Heart left ventricle (tissue), 16 donors: Measurements from ENCODE around the gene CAMTA1. TPM values are rescaled to one million over a fixed set of nuclear protein-coding genes. Genes with fewer than 3 reads are reported as not detected.
A peak's percentile ranks its signal among the peaks of the same experiment; 100 is the strongest.

Experiments
- ATAC-seq, 4 donors: fragments of 200-7000 bp; cut with Tn5 transposase; one replicate each; pipeline ENCODE4 v1.9.1; 2020 to 2022; ENCODE audit warnings: moderate library complexity in 4 of 4, mild to moderate bottlenecking in 3 of 4, moderate number of reproducible peaks in 1 of 4
- DNase-seq, 5 donors: peaks; one replicate each; pipeline ENCODE4 v3.0.0-alpha.2; 2020
- H3K27ac ChIP-seq, 12 donors: fragments of 200-600 bp; sonication (generic) in 4 of 12; one replicate each; pipeline versions ENCODE4 v1.5.0 to v1.8.0; 2016 to 2022; ENCODE audit warnings: mild to moderate bottlenecking in 2 of 12
- H3K27me3 ChIP-seq, 9 donors: fragments of 200-600 bp; sonication (generic) in 2 of 9; one replicate each; pipeline versions ENCODE4 v1.5.1 to v1.8.0; 2016 to 2022; ENCODE audit warnings: mild to moderate bottlenecking in 3 of 9
- H3K36me3 ChIP-seq, 9 donors: fragments of 200-600 bp; sonication (generic) in 2 of 9; one replicate each; pipeline versions ENCODE4 v1.5.0 to v1.8.0; 2018 to 2022; ENCODE audit warnings: mild to moderate bottlenecking in 2 of 9
- H3K4me1 ChIP-seq, 12 donors: fragments of 200-600 bp; sonication (generic) in 4 of 12; one replicate each; pipeline versions ENCODE4 v1.5.0 to v1.8.0; 2016 to 2022; ENCODE audit warnings: mild to moderate bottlenecking in 3 of 12
- H3K4me3 ChIP-seq, 12 donors: fragments of 200-600 bp; sonication (generic) in 4 of 12; one replicate each; pipeline versions ENCODE4 v1.5.0 to v1.8.0; 2017 to 2022; ENCODE audit warnings: mild to moderate bottlenecking in 9 of 12, moderate library complexity in 4 of 12
- H3K9me3 ChIP-seq, 12 donors: fragments of 200-600 bp; sonication (generic) in 4 of 12; one replicate each; pipeline versions ENCODE4 v1.5.0 to v1.8.0; 2016 to 2022; ENCODE audit warnings: mild to moderate bottlenecking in 1 of 12
- POLR2A ChIP-seq, 2 donors: fragments of 450-650 bp; IDR thresholded peaks; one replicate each; pipeline ENCODE4 v1.6.1; 2017; ENCODE audit warnings: antibody characterized with exemption in 2 of 2, mild to moderate bottlenecking in 2 of 2, moderate library complexity in 2 of 2
- WGBS, 4 donors: extraction: QIAGEN DNeasy Blood & Tissue Kit in 2 of 4; methylation state at CpG; one replicate each; pipeline versions ENCODE4 v1.1.5 to v1.1.7; 2013 to 2018; 5-methylcytosine and 5-hydroxymethylcytosine counted together
- intact Hi-C, 10 donors: fragments of 100-400 bp; cut with DNase I; formaldehyde crosslinking; loops; one replicate each; pipeline versions ENCODE4 v1.11.1 to v1.14.2; 2022
- polyA plus RNA-seq, 2 donors: library from polyadenylated mRNA; stranded (reverse); fragments of 200-250 nt; gene quantifications; one replicate each; pipeline ENCODE4 v1.2.3, GENCODE V29; 2013
- total RNA-seq, 9 donors: library from RNA; depleted of rRNA in 2 of 9; stranded (reverse); fragments of >200 nt in 2 of 9; fragmentation: NEBNext Ultra II Directional in 3 of 9; extraction: Animal tissue kit (Norgen Biotek cat#: 25700) in 3 of 9; gene quantifications; one replicate each; pipeline versions ENCODE4 v1.1.0 to v1.2.4, GENCODE V29; 2016 to 2023
- TF ChIP-seq, protein P1 (sequence below), 12 donors: fragments of 200-600 bp; sonication (generic) in 4 of 12; IDR thresholded peaks; one replicate each; pipeline versions ENCODE4 v1.5.0 to v1.8.0; 2018 to 2022; ENCODE audit warnings: antibody characterized with exemption in 12 of 12, mild to moderate bottlenecking in 5 of 12
- donor health status: ischemic (EF 13 %, LVEDD 7.1; RV severe dilation, severe dysfunction).
- donor health status: healthy with polysubstance abuse.
- donor health status: DM: no; HTN: yes; CAD: no.
- donor health status: DM: no; HTN: no; CAD: no.
- donor health status: ischemic (EF 25% LVEDD 6.9; RV normal size, moderate dysfunction).
- donor health status: ischemic (EF 25% LVEDD 5.7; RV mildly dilated, moderate dysfunction).
- donor health status: healthy.
- donor health status: DM: yes; HTN: yes; CAD: no.
- donor health status: ischemic (EF 35%, LVEDD 5.7; RV mildly dilated, moderate dysfunction).
- donor health status: nonischemic (EF 11% LVEDD 7.7; RV severe dilation, severe dysfunction).
- donor health status: DM: yes; HTN: yes; CAD: no.
- donor health status: PGD.
- donor health status: ischemic (EF 29% LVEDD 5.4; RV normal size, mild dysfunction).
- donor health status: nonischemic (EF 23%, LVEDD 6.1; RV moderate dilation, normal function).

The CAMTA1 gene
- total and polyA plus RNA-seq, 11 donors: 114 to 303 (median 137) TPM

- Histone ChIP-seq H3K27ac (peak overlapping the region in 1 of 12 donors; percentile 43), H3K4me1 (peaks cover 0 to 39% (median 9%) of the 10 kb centered on the region in 12 donors), H3K9me3 (no peaks in the 10 kb centered on the region), H3K4me3 (no peak overlapping the region), H3K36me3 (no peaks in the 10 kb centered on the region), H3K27me3 (no peaks in the 10 kb centered on the region)
- ATAC-seq (no peak), DNase-seq (no peak)
- intact Hi-C loops: no loop called here
- no peak for TF ChIP-seq POLR2A (IDR thresholded peaks at IDR 0.05)
- TF ChIP-seq, protein P1, sequence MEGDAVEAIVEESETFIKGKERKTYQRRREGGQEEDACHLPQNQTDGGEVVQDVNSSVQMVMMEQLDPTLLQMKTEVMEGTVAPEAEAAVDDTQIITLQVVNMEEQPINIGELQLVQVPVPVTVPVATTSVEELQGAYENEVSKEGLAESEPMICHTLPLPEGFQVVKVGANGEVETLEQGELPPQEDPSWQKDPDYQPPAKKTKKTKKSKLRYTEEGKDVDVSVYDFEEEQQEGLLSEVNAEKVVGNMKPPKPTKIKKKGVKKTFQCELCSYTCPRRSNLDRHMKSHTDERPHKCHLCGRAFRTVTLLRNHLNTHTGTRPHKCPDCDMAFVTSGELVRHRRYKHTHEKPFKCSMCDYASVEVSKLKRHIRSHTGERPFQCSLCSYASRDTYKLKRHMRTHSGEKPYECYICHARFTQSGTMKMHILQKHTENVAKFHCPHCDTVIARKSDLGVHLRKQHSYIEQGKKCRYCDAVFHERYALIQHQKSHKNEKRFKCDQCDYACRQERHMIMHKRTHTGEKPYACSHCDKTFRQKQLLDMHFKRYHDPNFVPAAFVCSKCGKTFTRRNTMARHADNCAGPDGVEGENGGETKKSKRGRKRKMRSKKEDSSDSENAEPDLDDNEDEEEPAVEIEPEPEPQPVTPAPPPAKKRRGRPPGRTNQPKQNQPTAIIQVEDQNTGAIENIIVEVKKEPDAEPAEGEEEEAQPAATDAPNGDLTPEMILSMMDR (IDR thresholded peaks at IDR 0.05): no peak
- WGBS, 4 donors: 70 to 79% (median 74%) methylated on average over 4 of the region's 4 CpGs
These were observed 828.6 kb downstream of the CAMTA1 start for GRCh38 chr1:7613851-7614205.

- no peak for TF ChIP-seq POLR2A (IDR thresholded peaks at IDR 0.05)
- TF ChIP-seq, protein P1 (IDR thresholded peaks at IDR 0.05): no peak
- Histone ChIP-seq H3K36me3 (no peaks in the 10 kb centered on the region), H3K27me3 (no peaks in the 10 kb centered on the region), H3K4me1 (peaks cover 0 to 39% (median 9%) of the 10 kb centered on the region in 12 donors), H3K9me3 (no peaks in the 10 kb centered on the region), H3K4me3 (no peak overlapping the region), H3K27ac (peak overlapping the region in 1 of 12 donors; percentile 43)
- ATAC-seq (peak in 1 of 4 donors; percentile 12), DNase-seq (no peak)
- WGBS, 4 donors: 45 to 49% (median 46%) methylated on average over 8 to 9 of the region's 9 CpGs
- intact Hi-C loops: no loop called here
These were observed 829.4 kb downstream of the CAMTA1 start for GRCh38 chr1:7614576-7615074.

DNA sequence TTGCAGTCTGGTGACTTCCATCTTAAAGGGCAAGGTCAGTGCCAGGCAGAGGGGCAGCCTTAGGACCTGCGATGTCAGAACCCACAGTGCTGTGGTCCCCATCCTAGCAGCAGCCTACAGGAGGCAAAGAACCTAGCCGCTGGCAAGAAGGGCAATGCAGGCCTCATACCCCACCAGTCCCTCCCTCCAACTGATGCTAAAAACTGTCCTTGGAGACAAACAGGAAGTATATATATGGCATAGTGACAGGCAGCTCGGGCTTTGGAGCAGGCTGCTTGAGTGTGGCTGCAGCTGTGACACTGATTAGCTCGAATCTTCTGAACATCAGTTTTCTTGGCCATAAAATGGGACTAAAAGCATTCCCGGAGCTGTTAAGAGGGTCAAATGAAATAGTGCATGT, 829.9 kb downstream of the CAMTA1 start:
- H3K27ac ChIP-seq: no peak overlapping the region
- DNase-seq: no peak

DNA sequence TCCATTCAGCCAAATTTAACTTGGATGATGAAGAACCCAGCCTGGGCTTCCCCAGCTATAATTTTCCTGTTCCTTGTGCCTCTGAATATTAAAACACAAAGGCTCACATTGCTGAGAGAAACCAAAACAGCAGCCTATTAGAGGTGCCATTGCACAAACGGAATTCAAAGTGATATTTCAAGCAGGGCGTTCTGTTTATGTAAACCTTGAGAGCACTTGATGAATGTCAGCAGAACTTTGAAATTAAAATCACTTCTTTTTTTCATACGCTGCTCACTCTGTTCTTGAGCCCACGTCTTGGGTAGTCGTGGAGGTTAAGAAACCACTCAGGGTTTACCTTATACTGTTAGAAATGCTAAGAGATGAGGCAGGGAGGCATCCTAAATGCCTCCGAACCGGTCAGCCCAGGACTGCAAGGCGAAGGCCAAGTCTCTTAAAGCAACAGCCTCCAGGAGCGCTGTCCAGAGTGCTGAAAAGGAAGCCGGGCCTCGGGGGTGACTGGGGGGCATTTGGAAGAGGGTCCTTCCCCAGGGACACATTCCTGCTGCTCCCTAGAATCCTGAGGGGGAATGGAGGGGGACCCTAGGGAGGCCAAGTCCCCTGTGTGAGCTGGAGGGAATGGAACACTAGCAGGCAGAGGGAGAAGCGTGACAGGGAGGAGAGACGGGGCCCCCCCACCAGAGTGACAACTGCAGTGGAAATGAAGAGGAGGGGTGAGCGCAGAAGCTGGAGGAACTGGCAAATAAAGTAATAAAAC, 831.0 kb downstream of the CAMTA1 start:
- ATAC-seq (peak; percentile 62 to 82 (median 78)), DNase-seq (peak in 4 of 5 donors; percentile 49 to 73 (median 58))
- H3K27ac ChIP-seq: peak overlapping the region in 10 of 12 donors; percentile 26 to 85 (median 66)
- H3K27me3 ChIP-seq: peaks cover 0 to 2% (median 0%) of the 10 kb centered on the region in 9 donors
- 25 to 28% (median 27%) methylated on average over 14 of the region's 14 CpGs for WGBS, 4 donors
- H3K4me3 ChIP-seq: no peak overlapping the region
- no peaks in the 10 kb centered on the region for H3K9me3 ChIP-seq
- no peak for TF ChIP-seq POLR2A (IDR thresholded peaks at IDR 0.05)
- intact Hi-C loops: no loop called here
- peaks cover 0 to 41% (median 9%) of the 10 kb centered on the region in 12 donors for H3K4me1 ChIP-seq
- H3K36me3 ChIP-seq: no peaks in the 10 kb centered on the region

More for the DNA sequence above, 829.9 kb downstream of the CAMTA1 start:
- ATAC-seq: no peak
- Histone ChIP-seq H3K4me3 (no peak overlapping the region), H3K9me3 (no peaks in the 10 kb centered on the region), H3K4me1 (peaks cover 0 to 39% (median 9%) of the 10 kb centered on the region in 12 donors), H3K27me3 (no peaks in the 10 kb centered on the region), H3K36me3 (no peaks in the 10 kb centered on the region)
- WGBS, 4 donors: 59 to 65% (median 60%) methylated on average over 5 of the region's 5 CpGs
- TF ChIP-seq POLR2A (IDR thresholded peaks at IDR 0.05): no peak
- TF ChIP-seq, protein P1 (IDR thresholded peaks at IDR 0.05): no peak
- intact Hi-C loops: no loop called here
